GM21390 (cell line): ENCODE measurements around the gene ITGAV.

Experiments
- ATAC-seq: cut with Tn5 transposase; IDR thresholded peaks from one replicate; pipeline ENCODE4 v1.9.1; 2021; ENCODE audit not compliant: unreplicated experiment

Gene ITGAV

GRCh38 chr2:186664385-186665043 is 74.7 kb downstream of the ITGAV start:
- ATAC-seq, result no peak

DNA sequence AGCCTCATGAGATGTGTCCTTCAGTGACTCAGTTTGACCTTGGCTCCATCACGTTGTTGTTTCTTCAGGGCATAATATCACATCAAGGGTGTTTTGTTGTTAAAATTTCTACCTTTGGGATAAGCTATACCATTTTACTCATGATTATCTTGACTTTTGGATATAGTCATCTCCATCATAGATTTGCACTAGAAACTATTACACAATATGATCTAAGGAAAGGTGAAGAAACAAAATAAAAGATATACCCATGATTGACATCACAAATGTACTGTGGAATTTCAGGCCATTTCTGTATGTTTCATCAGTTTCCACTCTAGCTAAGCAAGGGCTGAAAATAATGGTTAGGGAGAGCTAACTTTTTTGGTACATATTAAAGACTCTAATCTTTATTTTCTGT is 79.3 kb downstream of the ITGAV start:
- ATAC-seq, result no peak

DNA sequence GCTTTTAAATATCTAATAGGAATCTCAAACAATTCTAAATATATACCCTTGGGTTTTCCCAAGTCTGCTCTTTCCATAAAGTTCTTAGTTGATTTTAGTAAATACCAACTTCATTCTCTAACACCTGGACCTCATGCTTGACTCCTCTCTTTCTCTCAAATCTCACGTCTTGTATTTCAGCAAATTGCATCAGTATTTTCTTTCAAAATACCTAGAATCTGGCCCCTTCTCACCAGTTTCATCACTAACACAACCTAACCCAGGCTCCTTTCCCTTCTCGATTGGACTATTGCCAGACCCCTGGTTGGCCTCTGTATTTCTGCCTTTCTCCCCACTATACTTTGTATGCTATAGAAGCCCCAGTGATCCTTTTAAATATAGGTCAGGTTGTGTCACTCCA is 81.0 kb downstream of the ITGAV start:
- ATAC-seq, result no peak

- ATAC-seq, result no peak
Measured at GRCh38 chr2:186675380-186675779, 85.5 kb downstream of the ITGAV start.

GRCh38 chr2:186683341-186683740 is 93.5 kb downstream of the ITGAV start:
- no peak for ATAC-seq

DNA sequence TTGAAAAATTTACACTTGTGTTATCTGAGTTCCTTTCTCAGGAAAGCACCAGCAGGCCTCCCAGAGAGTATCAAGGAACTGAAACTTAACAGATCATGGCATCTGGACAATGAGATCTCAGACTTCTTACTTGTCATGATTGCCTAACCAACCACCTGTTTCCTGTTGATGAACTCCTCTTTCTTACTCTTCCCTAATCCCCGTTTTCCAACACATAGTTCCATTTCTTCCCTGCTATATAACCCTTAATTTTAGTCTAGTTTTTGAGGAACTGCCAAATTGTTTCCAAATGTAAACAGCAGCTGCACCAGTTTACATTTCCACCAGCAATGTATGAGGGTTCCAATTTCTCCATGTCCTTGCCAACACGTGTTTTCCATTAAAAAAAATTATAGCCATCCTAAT is 98.0 kb downstream of the ITGAV start:
- ATAC-seq, result no peak

GRCh38 chr2:186688813-186689212 is 99.0 kb downstream of the ITGAV start:
- ATAC-seq, result no peak

DNA sequence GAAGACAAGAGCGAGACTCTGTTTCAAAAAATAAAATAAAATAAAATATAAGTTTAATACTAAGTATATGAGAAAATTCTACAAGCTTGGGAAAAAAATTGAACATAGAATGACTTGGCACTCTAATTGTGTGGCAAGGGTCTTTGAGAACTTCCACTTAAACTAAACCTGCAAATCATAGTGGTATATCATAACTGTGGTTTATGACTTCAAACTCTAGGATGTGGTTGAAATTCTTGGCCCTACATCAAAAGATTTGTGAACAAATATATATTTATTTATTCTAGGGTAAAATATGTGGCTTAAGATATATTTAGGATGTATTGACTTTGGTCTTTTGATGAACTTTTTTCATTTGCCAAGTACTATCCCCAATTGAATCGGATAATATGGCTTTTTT is 100.9 kb downstream of the ITGAV start:
- no peak for ATAC-seq

GRCh38 chr2:186691231-186691630 is 101.4 kb downstream of the ITGAV start:
- ATAC-seq, result no peak

GRCh38 chr2:186691900-186692299 is 102.0 kb downstream of the ITGAV start:
- no peak for ATAC-seq

- ATAC-seq, result no peak
Measured at GRCh38 chr2:186693446-186693832, 103.6 kb downstream of the ITGAV start.

- ATAC-seq, result no peak
Measured at GRCh38 chr2:186695081-186695756, 105.4 kb downstream of the ITGAV start.

GRCh38 chr2:186696290-186696689 is 106.4 kb downstream of the ITGAV start:
- no peak for ATAC-seq

DNA sequence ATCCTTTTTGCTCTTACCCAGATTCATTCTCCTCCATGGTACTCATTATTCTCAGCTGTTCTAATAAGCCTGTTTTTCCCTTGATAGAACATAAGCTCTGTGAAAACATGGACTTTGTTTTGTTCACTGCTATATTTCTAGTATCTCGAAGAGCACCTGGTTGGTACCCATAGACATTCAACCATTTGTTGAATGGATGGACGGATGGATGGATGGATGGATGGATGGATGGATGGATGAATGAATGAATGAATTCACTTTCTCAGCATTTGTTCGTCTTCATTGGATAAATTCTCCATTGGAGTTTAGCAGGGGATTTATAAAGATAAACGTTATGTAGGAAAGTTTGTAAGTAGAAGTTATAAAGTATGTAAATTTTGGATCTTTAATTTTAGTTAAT is 106.9 kb downstream of the ITGAV start:
- ATAC-seq, result no peak

DNA sequence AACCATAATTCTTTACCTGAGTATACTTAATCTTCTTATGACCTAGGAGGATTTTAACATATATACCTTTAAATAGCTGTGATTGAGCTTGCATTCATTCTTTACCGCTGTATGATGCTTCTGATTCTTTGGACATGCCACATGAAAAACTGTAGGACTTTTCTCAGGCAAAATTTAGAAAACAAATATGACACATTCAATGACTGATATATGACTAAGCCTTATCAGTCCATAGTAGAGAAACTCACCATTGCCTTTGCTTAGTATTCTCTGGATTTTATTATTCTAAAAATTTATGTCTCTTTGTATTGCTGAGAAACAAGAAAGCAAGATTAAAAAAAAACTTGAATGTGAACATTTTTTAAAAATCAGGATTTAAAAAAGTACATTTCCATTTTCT is 107.7 kb downstream of the ITGAV start:
- ATAC-seq, result no peak

DNA sequence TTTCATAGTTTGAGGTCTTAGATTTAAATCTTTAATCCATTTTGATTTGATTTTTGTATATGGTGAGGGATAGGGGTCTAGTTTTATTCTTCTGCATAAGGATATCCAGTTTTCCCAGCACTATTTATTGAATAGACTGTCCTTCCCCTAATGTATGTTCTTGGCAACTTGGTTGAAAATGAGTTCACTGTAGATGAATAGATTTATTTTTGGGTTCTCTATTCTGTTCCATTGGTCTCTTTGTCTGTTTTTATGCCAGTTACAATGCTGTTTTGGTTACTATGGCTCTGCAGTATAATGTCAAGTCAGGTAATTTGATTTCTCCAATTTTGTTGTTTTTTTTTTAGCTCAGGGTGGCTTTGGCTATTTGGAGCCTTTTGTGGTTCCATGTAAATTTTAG is 109.9 kb downstream of the ITGAV start:
- ATAC-seq, result no peak

DNA sequence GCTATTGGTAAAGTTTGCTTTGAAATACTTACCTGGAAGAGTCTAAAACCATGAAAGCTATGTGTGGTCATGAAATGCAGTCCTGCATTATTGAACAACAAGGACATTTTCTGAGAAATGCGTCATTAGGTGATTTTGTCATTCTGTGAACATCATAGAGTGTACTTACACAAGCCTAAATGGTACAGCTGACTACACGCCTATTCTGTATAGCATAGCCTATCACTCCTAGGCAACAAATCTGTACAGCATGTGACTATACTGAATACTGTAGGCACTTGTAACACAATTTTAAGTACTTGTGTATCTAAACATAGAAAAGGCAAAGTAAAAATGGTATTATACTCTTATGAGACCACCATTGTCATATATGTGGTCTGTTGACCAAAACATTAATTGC is 112.2 kb downstream of the ITGAV start:
- no peak for ATAC-seq

GRCh38 chr2:186702501-186702900 is 112.6 kb downstream of the ITGAV start:
- ATAC-seq, result no peak

- ATAC-seq, result no peak
Measured at GRCh38 chr2:186704897-186705296, 115.0 kb downstream of the ITGAV start.

GRCh38 chr2:186709529-186710450 is 119.9 kb downstream of the ITGAV start:
- no peak for ATAC-seq

GRCh38 chr2:186713691-186714090 is 123.8 kb downstream of the ITGAV start:
- no peak for ATAC-seq

DNA sequence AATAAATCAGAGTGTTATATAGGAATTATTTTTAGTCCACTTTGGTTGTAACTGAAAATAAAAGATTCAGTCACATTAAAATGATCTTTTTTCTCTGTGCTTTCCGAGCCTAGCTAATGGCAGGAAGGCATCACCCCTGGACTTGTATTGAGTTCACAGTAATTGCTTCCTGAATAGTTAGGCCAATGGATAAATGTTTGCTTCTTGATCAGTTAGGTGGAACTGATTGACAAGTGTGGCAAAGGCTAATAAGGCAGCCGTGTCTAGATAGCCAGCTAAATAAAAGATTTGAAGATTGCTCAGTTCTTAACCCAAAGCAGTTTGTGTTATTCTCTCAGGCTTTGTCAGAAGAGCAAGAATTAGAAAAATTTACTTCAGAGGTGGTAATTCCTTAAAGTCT is 124.8 kb downstream of the ITGAV start:
- ATAC-seq, result no peak
